ENCODE results near the gene ME3. TPM values are rescaled to one million over a fixed set of nuclear protein-coding genes. Genes with fewer than 3 reads are reported as not detected.
"Not testable (repeated sequence)": the region's sequence is repeated elsewhere in the genome, so short reads cannot be mapped to it uniquely, and the experiment has no call there.

Gene ME3
- total RNA-seq, 1 experiment from 2014 or later = 70.1 TPM

DNA sequence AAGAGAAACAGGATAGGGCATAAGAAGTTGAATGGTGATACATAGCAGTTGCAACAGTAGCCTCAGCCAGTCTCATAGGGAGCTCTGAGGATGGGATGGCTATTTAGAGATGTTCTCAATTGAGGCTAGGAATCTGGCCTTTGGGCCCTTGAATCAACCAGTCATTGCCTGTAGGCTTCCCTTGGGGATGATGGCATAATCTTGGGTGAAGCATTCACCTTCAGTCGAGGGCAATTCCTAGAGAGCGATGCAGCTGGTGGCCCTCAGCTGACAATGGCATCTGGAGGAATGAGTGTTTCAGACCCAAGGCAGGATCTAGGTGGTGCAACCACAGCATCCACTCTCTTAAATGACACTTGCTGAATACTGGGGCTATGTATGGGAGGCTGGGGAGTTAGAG lies 236.7 kb downstream of the ME3 start:
- peak; percentile 6 for DNase-seq (ENCODE audit: low spot score)

DNA sequence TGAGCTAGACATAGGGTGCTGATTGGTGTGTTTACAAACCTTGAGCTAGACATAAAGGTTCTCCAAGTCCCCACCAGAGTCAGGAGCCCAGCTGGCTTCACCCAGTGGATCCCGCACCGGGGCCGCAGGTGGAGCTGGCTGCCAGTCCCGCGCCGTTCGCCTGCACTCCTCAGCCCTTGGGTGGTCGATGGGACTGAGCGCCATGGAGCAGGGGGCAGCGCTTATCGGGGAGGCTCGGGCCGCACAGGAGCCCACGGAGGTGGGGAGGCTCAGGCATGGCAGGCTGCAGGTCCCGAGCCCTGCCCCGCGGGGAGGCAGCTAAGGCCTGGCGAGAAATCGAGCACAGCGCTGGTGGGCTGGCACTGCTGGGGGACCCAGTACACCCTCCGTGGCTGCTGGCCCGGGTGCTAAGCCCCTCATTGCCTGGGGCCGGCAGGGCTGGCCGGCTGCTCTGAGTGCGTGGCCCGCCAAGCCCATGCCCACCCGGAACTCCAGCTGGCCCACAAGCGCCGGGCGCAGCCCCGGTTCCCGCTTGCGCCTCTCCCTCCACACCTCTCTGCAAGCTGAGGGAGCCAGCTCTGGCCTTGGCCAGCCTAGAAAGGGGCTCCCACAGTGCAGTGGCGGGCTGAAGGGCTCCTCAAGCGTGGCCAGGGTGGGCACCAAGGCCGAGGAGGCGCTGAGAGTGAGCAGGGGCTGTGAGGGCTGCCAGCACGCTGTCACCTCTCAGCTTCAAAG lies 238.9 kb downstream of the ME3 start:
- DNase-seq (ENCODE audit: low spot score) = not testable (repeated sequence)

DNA sequence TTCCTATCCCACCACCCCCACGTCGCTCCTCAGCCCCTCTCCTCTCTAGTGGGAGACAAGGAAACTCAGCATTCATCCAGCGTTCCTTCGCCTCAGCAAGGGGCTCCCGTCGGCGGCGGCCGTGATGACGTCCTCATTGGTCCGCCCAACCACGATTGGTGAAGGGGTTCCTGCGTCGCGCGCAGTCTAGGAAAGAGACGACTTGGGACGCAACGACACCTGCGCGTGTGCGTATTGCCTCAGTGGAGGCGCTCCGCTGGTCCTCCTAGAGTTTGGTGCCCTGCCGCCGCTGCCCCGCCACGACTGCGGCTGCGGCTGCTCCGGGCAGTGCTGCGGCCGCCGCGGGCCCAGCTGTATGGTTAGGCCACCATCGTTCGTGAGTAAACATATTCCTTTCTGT lies 241.2 kb downstream of the ME3 start:
- DNase-seq (ENCODE audit: low spot score) = no peak

DNA sequence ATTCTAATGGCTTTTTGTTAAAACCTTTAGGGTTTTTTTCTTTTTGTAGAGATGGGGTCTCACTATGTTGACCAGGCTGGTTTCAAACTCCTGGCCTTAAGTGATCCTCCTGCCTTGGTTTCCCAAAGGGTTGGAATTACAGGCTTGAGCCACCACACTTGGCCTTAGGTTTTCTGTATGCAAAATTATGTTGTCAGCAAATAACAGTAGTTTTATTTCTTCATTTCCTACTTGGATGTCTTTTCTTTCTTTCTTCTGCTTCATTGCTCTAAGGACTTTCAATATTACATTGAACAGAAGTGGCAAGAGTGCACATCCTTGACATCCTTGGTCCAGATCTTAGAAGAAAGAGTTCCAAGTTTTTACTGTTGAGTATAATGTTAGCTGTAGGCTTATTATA lies 245.0 kb downstream of the ME3 start:
- no peak for DNase-seq (ENCODE audit: low spot score)

DNA sequence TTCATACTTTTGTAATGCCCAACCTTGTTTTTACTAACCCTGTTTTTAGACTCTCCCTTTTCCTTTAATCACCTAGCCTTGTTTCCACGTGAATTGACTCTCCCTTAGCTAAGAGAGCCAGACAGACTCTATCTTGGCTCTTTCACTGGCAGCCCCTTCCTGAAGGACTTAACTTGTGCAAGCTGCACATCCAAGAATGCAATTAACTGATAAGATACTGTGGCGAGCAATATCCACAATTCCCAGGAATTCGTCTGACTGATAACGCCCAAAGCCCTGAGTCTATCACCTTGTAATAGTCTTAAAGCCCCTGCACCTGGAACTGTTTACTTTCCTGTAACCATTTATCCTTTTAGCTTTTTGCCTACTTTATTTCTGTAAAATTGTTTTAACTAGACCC lies 248.9 kb downstream of the ME3 start:
- DNase-seq (ENCODE audit: low spot score) = not testable (repeated sequence)

DNA sequence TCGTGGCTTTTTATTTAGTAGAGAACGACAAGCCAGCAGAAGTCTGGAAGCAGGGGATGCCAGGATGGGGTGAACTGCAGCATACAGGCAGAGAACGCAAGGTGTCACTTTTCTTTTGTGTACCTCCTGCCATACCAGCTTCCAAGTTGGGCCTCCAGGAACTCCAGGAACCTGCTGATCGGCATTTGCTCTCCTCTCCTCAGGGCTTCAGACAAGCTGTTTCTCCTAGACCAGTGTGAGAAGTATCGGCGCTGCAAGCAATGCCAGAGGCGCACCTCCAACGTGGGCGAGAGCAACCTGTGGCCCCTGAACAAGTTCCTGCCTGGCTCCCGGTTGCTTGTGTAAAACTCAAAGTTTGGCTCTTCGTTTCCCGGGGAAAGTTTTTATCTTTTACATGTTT lies 250.0 kb downstream of the ME3 start:
- DNase-seq (ENCODE audit: low spot score) = no peak

DNA sequence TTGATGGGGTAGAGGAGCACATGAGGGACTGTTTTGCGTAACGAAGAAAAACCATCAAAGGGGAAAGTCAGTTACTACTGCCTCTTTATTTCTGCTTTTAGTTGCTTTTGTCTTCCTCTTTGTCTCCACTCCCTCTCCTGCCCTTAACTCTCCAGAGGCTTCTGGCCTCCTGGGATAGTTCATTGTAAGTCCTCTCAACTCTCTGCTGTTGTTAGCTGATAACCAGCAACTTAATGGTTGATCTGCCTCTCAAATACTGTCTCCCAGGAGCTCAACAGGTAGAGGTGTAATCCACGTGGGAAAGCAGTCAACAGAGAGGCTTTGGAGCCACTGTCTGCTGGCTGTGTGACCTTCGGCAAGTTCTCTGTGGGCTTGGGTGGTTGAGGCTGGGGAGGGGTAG lies 250.5 kb downstream of the ME3 start:
- DNase-seq (ENCODE audit: low spot score) = no peak

DNA sequence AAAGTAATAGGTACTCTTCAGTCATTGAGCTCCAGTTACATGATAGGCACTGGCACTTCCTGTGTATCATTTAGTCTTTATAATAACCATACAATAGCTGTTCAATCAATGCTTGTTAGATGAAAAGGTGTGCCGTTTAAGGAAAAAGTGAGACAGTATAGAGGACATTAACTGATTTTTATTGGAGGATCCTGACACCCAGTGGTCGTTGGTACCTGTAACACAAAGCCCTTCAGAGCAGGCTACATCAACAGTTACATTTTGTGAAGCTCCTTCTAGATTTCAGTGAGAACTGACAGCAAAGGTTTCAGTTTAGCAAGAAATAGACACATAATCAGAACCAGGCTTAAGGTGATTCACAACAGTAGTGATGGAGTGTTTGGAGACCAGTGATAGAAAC lies 253.5 kb downstream of the ME3 start:
- peak; percentile 25 for DNase-seq (ENCODE audit: low spot score)

DNA sequence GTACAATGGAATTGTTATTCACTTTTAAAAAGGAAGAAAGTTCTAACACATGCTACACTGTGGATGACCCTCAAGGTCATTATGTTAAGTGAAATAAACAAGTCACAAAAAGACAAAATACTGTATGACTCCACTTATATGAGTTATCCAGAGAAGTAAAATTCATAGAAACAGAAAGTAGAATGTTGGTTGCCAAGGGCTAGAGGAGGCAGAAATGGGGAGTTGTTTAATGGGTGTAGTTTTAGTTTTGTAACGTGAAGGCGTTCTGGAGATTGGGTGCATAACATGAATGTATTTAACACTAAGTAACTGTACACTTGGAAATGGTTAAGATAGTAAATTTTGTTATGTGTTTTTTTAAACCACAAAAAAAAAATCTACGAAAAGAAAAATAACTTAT lies 253.9 kb downstream of the ME3 start:
- DNase-seq (ENCODE audit: low spot score) = no peak

DNA sequence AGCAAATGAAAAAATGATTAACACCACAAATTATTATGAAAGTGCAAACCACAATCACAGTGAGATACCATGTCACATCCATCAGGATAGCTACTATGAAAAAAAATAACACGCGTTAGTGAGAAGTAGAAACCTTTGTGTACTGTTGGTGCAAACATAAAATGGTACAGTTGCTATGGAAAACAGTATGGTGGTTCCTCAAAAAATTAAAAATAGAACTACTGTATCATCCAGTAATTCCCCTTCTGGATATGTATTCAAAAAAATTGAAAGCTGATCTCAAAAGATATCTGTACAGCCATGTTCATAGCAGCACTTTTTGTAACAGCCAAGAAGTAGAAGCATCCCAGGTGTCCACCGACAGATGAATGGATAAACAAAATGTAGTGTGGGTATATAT lies 254.3 kb downstream of the ME3 start:
- no peak for DNase-seq (ENCODE audit: low spot score)

DNA sequence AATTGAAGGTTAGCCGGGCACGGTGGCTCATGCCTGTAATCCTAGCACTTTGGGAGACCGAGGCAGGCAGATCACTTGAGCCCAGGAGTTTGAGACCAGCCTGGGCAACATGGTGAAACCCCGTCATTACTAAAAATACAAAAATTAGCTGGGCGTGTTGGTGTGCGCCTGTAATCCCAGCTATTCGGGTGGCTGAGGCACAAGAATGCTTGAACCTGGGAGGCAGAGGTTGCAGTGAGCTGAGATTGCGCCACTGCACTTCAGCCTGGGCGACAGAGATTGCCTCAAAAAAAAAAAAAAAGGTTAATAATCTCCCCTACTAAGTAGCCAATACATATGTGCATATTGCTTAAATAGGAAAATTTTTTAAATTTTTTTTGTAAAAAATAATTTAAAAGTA lies 255.5 kb downstream of the ME3 start:
- not testable (repeated sequence) for DNase-seq (ENCODE audit: low spot score)

DNA sequence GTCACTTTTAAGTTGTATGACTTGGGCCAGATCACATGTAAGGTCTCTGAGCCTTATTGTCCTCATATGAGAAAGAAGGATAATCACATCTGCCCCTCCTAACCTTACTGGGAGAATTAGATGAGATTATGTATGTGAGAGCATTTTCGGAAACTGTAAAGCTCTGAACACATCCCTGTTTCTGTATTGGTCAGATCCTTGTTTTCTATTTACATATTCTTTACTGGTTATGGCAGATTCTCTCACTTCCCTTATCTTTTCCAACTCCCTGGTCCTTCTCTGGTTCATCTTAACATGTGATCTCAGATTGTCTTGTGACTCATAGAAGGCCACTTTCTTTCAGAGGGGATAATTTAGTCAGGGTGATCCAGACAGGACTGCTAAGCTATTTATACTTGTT lies 255.9 kb downstream of the ME3 start:
- no peak for DNase-seq (ENCODE audit: low spot score)

DNA sequence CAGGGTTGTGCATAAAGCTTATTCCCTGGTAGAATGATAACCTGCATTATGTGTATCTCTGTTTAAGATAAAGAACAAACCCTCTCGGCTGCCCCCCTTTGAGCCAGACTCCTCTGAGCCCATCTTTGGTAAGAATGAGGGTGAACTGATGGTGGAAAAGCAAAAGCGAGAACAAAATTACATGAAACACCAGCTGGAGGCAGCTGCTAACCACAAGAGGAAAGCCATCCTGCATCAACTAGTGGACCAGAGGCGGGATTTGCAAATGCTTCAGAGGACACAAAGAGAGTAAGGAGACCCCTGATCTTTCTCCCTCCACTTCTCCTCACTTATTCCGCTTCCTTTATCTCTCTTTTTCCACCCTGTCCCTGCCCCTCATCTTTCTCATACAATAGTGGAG lies 257.4 kb downstream of the ME3 start:
- no peak for DNase-seq (ENCODE audit: low spot score)

DNA sequence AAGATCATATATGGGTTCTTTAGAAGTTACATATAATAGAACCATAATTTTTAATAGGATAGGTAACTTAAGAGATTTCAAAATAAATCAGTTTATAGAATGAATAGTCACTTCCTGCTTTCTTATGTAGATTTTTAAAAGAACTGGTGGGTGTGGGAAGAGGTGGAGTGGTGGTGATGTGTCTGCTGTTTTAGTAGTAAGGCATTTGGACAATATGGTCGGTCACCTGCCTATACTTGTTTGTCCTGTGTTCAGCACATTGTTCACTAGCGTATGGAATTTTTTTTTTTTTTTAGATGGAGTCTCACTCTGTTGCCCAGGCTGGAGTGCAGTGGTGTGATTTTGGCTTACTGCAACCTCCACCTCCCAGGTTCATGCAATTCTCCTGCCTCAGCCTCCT lies 258.4 kb downstream of the ME3 start:
- no peak for DNase-seq (ENCODE audit: low spot score)

DNA sequence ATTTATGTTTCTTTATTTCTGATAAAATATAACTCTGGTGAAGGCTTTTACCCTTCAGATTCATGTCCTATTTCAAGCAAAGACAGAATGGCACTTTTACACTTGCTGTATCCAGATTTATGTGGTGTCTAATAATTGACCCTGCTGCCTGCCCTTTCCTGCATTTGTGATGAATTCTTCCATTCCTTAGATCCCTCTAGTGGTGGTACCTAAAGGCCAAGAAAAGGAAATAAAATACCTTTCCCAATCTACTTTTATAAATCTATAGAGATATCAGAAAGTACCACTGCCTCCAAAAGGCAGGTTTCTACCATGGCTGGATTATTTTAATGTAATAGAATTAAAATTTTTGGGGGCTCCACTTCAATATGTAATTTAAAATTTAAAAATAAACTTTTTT lies 263.6 kb downstream of the ME3 start:
- peak; percentile 10 for DNase-seq (ENCODE audit: low spot score)

DNA sequence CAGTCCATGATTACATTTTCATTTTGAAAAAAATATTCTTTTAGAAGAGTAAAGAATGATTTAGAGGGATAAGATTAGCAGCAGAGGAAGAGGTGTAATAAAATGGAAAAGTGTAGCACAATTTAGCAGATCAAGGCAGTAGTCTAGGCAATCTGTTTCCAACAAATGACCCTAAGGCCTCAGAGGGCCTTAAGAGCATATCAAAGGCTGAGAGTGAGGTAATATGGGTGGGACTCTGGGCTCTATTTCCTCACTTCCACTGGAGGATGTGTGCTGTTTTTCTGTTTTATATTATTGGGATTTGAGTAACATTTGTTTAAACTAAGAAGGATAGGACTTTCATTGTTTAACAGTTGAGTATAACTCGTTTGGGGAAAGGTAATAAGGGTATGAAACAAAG lies 269.0 kb downstream of the ME3 start:
- DNase-seq (ENCODE audit: low spot score) = no peak

DNA sequence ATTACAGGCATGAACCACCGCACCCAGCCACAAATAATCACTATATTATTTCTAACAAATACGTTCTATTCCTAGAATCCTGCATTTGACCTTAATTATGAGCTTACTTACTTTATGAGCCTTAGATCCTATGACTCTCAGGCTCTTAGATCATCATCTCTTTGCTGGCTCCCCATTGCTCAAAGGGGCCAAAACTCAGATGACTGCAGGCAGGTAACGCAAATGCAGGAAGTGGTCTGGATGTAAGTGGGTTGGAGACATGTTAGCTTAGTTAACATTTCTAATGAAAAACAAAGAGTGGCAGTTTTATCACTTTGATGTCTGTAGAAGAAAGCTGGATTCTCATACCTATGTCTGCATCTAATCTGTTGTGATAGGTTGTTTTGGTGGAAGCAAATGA lies 274.3 kb downstream of the ME3 start:
- DNase-seq (ENCODE audit: low spot score) = no peak

DNA sequence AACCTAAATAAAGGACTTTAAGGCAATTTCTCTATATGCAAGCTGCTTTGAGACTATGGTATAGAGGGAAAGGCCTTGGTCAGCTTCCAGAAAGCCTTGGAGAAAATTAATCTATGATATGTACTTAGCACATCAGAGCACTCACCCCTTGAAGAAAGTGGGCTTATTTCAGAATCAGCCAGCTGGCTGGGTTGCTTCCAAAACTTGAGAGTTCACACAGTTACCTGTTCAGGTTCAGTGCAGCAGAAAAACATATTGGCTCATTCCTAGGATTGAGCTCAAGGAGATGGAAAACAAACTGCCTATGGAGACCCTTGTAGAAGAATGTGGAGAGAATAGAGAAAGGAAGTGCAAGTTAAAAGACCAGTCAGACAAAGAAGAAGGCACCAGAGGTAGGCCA lies 275.1 kb downstream of the ME3 start:
- DNase-seq (ENCODE audit: low spot score) = no peak

DNA sequence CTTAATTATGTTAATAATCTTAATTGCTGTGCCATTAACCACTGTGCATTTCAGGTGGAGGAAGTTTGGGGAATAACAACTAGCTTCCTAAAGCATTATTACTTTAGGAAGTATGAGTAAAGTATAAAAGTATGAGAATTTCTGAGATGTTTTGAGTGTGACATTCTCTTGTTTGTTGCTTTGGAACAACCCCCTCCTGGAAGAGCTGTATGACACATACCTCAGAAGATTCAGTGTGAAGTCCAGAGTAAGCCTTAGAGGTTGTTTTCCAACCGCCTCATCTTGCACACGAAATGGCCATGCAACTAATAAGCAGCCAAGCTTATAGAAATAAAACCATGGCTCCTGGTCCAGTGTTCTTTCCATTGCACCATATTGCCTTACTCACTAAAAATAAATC lies 276.0 kb downstream of the ME3 start:
- DNase-seq (ENCODE audit: low spot score) = no peak

DNA sequence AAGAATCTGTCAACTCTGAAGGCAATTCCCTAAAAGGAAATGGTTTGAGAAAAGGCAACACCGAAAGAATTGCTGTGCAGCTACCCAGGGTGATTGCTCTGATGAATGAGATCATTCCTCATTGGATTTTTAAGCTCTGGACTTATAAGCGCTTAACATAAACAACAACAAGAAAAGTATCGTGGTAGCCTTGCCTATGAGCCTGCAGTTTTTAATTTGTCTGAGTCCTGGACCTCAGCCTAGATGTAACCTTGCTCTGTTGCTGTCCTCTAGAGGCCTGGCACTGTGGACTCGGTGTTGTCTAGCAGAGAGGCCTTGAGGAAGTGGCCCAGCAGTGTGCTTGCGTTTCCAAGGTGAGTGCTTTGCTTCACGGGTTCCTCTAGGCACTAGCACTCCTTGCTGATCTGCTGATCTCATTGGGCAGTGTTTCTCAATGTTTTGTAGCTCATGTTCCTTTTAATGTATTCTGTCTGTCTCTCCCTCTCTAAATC lies 277.3 kb downstream of the ME3 start:
- no peak for DNase-seq (ENCODE audit: low spot score)
